K562 (cell line): Measurements from ENCODE around the gene SDCCAG8. TPM values are rescaled to one million over a fixed set of nuclear protein-coding genes. Genes with fewer than 3 reads are reported as not detected.

Source experiments
- BRD9 ChIP-seq: fragments of 450-650 bp; IDR thresholded peaks from 2 replicates; pipeline ENCODE4 v1.6.1; 2018; ENCODE audit warnings: low read depth; ENCODE audit not compliant: partially characterized antibody
- CCAR2 ChIP-seq: fragments of 200-400 bp; formaldehyde crosslinking; IDR thresholded peaks from 2 replicates; pipeline ENCODE4 v1.6.1; 2017; ENCODE audit warnings: mild to moderate bottlenecking, low read depth, low read length
- CEBPB ChIP-seq: fragments of 450-650 bp; IDR thresholded peaks from 2 replicates; pipeline ENCODE4 v1.6.1; 2016; ENCODE audit warnings: missing genetic modification characterization, missing compliant biosample characterization
- CSDE1 ChIP-seq, 2 experiments: fragments of 450-650 bp; IDR thresholded peaks; 2 replicates each; pipeline ENCODE4 v1.6.1; 2016; ENCODE audit warnings: mild to moderate bottlenecking in 1 of 2
- DPF2 ChIP-seq: fragments of 450-650 bp; IDR thresholded peaks from 2 replicates; pipeline ENCODE4 v1.6.1; 2016
- ELF2 ChIP-seq: fragments of 250-450 bp; sonication (Bioruptor Pico); IDR thresholded peaks from 2 replicates; pipeline ENCODE4 v1.5.0; 2021; ENCODE audit warnings: mild to moderate bottlenecking
- FOXJ2 ChIP-seq: fragments of 200-800 bp; sonication (Bioruptor generic); IDR thresholded peaks from 2 replicates; pipeline ENCODE4 v1.6.1; 2016; ENCODE audit warnings: missing genetic modification characterization, missing compliant biosample characterization
- HEY1 ChIP-seq: fragments of 250-450 bp; sonication (Bioruptor Pico); IDR thresholded peaks from 2 replicates; pipeline ENCODE4 v1.5.0; 2020; ENCODE audit warnings: mild to moderate bottlenecking, moderate library complexity, borderline replicate concordance
- HNRNPLL ChIP-seq: fragments of 200-400 bp; formaldehyde crosslinking; IDR thresholded peaks from 2 replicates; pipeline ENCODE4 v1.6.1; 2017; ENCODE audit warnings: low read length, low read depth, mild to moderate bottlenecking; ENCODE audit not compliant: poor library complexity, severe bottlenecking
- KAT7 ChIP-seq: sonication (generic); formaldehyde crosslinking; IDR thresholded peaks from 2 replicates; pipeline ENCODE4 v1.8.0; 2022; ENCODE audit warnings: missing genetic modification reagents, mild to moderate bottlenecking, borderline replicate concordance
- KLF16 ChIP-seq: IDR thresholded peaks from 2 replicates; pipeline ENCODE4 v1.6.1; 2016; ENCODE audit warnings: antibody characterized with exemption
- L3MBTL2 ChIP-seq: fragments of 450-650 bp; IDR thresholded peaks from 2 replicates; pipeline ENCODE4 v1.6.1; 2016; ENCODE audit warnings: mild to moderate bottlenecking, moderate library complexity
- POLR2AphosphoS2 ChIP-seq: IDR thresholded peaks from 2 replicates; pipeline ENCODE4 v1.6.1; 2012; ENCODE audit warnings: low read length, improper control_type of control experiment
- RAD21 ChIP-seq, 2 experiments: fragments of 250-450 bp in 1 of 2; fragments of 450-650 bp in 1 of 2; sonication (Bioruptor Pico) in 1 of 2; formaldehyde crosslinking in 1 of 2; IDR thresholded peaks in 1 of 2; conservative IDR thresholded peaks in 1 of 2; 2 replicates each; pipeline versions ENCODE4 v1.4.0 to v1.8.0; 2020 to 2022; ENCODE audit warnings: mild to moderate bottlenecking in 2 of 2, moderate library complexity in 1 of 2
- RBM39 ChIP-seq: fragments of 200-400 bp; formaldehyde crosslinking; optimal IDR thresholded peaks from 2 replicates; pipeline ENCODE3; 2018; ENCODE audit warnings: low read depth, low read length
- RCOR1 ChIP-seq, 2 experiments: IDR thresholded peaks; 2 replicates each; pipeline ENCODE4 v1.6.1; 2012; ENCODE audit warnings: low read depth in 2 of 2, low read length in 2 of 2, borderline replicate concordance in 1 of 2, improper control_type of control experiment in 1 of 2
- SETDB1 ChIP-seq: IDR thresholded peaks from one replicate; pipeline ENCODE4 v1.6.1; 2012; ENCODE audit warnings: low read length, control low read depth, inconsistent platforms
- STAG1 ChIP-seq: sonication (generic); formaldehyde crosslinking; IDR thresholded peaks from 2 replicates; pipeline ENCODE4 v1.5.0; 2020; ENCODE audit warnings: missing genetic modification reagents, borderline replicate concordance
- ZKSCAN1 ChIP-seq: fragments of 150-350 bp; IDR thresholded peaks from 2 replicates; pipeline ENCODE4 v1.6.1; 2016; ENCODE audit warnings: low read depth, low read length
- ZNF140 ChIP-seq: fragments of 250-450 bp; sonication (Bioruptor Pico); IDR thresholded peaks from 2 replicates; pipeline ENCODE4 v1.8.0; 2021; ENCODE audit warnings: moderate library complexity, mild to moderate bottlenecking, inconsistent platforms
- ZNF253 ChIP-seq: fragments of 250-450 bp; sonication (Bioruptor Pico); conservative IDR thresholded peaks from 2 replicates; pipeline ENCODE4 v1.6.1; 2021; ENCODE audit warnings: mild to moderate bottlenecking
- ZNF436 ChIP-seq: fragments of 250-450, 450-650 bp; sonication (Bioruptor Pico); formaldehyde crosslinking; IDR thresholded peaks from 2 replicates; pipeline ENCODE4 v1.7.0; 2020; ENCODE audit warnings: mild to moderate bottlenecking
- ZNF586 ChIP-seq: fragments of 450-650 bp; formaldehyde crosslinking; conservative IDR thresholded peaks from 2 replicates; pipeline ENCODE4 v1.4.0; 2020; ENCODE audit warnings: mild to moderate bottlenecking, moderate library complexity
- ZNF764 ChIP-seq: fragments of 250-450 bp; sonication (Bioruptor Pico); IDR thresholded peaks from 2 replicates; pipeline ENCODE4 v1.4.0; 2020; ENCODE audit warnings: low read depth, mild to moderate bottlenecking, moderate library complexity
- polyA plus RNA-seq, 8 experiments: library from polyadenylated mRNA; depleted of rRNA in 4 of 8; stranded (reverse) in 5 of 8; unstranded in 3 of 8; fragments of >200 nt; fragmentation: Nextera tagmentation in 2 of 8; fragmentation: Illumina TruSeq in 1 of 8; extraction: Ambion mirVana in 2 of 8; extraction: Trizol in 1 of 8; gene quantifications; 2 replicates each; pipeline versions ENCODE4 v1.2.1 to v1.2.3, GENCODE V29; 2011 to 2014; ENCODE audit warnings: inconsistent platforms in 1 of 8, missing spikeins in 1 of 8
- total RNA-seq, 7 experiments: library from RNA; depleted of rRNA in 6 of 7; stranded (reverse); fragments of >200 nt in 6 of 7; fragmentation: Illumina TruSeq in 2 of 7; extraction: Trizol in 2 of 7; gene quantifications; 2 replicates each; pipeline versions ENCODE4 v1.2.1 to v1.2.3, GENCODE V29; 2011 to 2021; ENCODE audit warnings: low replicate concordance in 1 of 7
- TF ChIP-seq, protein P1 (sequence below): fragments of 250-450 bp; sonication (Bioruptor Pico); IDR thresholded peaks from 2 replicates; pipeline ENCODE4 v1.4.0; 2020; ENCODE audit warnings: mild to moderate bottlenecking, moderate library complexity
- TF ChIP-seq, protein P2 (sequence below): sonication (generic); formaldehyde crosslinking; IDR thresholded peaks from 2 replicates; pipeline ENCODE4 v1.9.0; 2022; ENCODE audit warnings: mild to moderate bottlenecking, missing genetic modification reagents

Gene SDCCAG8
- total and polyA plus RNA-seq, 9 of the 15 experiments (the other 6 are each of a cell fraction or from before 2014, with no cell fraction given) = 17.9 to 36.7 (median 25.4) TPM

DNA sequence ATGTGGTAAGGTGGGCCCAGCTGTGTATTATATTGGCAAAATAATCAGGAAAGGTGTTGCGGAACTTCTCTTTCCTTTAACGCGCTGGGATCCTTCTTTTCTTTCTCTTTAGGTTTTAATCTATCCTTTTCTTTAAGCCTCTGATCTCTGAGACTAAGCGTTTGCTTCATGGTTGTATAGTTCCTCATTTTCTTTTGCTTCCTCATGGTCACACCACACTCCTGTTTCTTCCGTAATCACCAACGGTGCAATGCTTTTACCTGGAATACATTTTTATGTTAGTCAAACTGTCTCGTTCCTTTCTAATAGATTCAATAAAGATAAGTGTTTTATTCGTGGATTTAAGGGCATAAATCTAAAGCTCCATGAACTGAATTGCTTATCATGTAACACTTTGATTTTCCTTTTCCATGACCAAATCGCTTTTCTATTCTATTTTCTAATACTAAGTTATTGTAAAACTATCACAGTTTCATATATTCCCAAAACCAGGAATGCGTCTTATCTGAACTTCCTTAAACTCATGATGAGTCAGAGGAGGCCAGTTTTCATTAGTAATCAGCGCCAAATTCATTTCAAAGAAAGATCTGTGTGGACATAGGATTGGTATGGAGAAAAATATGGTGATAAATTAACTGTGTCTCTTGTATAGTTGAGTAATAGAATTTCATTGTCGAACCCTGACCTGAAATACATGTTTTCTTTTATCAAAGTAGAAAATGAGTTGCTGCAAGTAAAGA lies 12.2 kb downstream of the SDCCAG8 start (continued):
- TF ChIP-seq RCOR1 (IDR thresholded peaks at IDR 0.05; ENCODE audit: borderline replicate concordance in 1 of 2, low read depth in 2 of 2, low read length in 2 of 2) = no peak
- no peak for TF ChIP-seq KLF16
- no peak for TF ChIP-seq ZNF586 (CRISPR knock-in tag)
- no peak for TF ChIP-seq CSDE1 (IDR thresholded peaks at IDR 0.05)
- no peak for TF ChIP-seq FOXJ2
- TF ChIP-seq ZNF253 (CRISPR knock-in tag) = no peak
- TF ChIP-seq, protein P1, sequence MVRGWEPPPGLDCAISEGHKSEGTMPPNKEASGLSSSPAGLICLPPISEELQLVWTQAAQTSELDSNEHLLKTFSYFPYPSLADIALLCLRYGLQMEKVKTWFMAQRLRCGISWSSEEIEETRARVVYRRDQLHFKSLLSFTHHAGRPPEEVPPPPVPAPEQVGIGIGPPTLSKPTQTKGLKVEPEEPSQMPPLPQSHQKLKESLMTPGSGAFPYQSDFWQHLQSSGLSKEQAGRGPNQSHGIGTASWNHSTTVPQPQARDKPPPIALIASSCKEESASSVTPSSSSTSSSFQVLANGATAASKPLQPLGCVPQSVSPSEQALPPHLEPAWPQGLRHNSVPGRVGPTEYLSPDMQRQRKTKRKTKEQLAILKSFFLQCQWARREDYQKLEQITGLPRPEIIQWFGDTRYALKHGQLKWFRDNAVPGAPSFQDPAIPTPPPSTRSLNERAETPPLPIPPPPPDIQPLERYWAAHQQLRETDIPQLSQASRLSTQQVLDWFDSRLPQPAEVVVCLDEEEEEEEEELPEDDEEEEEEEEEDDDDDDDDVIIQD (CRISPR knock-in tag) = no peak
- TF ChIP-seq STAG1 (CRISPR knock-in tag) = no peak
- 0 out of 2 replicates have a peak, but pooled peaks have one; percentile 40 for TF ChIP-seq DPF2
- TF ChIP-seq CEBPB (tag) = peak; percentile 68
- TF ChIP-seq KAT7 (CRISPR knock-in tag) = peak; percentile 41; the same call in 1 of the 2 replicates
- no peak for TF ChIP-seq ZKSCAN1
- TF ChIP-seq POLR2AphosphoS2 = no peak
- no peak for TF ChIP-seq ZNF764
- 0 out of 2 replicates have a peak, but pooled peaks have one; percentile 26 for TF ChIP-seq L3MBTL2
- TF ChIP-seq, protein P2, sequence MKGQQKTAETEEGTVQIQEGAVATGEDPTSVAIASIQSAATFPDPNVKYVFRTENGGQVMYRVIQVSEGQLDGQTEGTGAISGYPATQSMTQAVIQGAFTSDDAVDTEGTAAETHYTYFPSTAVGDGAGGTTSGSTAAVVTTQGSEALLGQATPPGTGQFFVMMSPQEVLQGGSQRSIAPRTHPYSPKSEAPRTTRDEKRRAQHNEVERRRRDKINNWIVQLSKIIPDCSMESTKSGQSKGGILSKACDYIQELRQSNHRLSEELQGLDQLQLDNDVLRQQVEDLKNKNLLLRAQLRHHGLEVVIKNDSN (CRISPR knock-in tag) = no peak
- TF ChIP-seq HEY1 (CRISPR knock-in tag) = no peak
- TF ChIP-seq HNRNPLL = no peak
- no peak for TF ChIP-seq ZNF140 (CRISPR knock-in tag)
- TF ChIP-seq RAD21 (CRISPR knock-in tag; conservative IDR thresholded peaks at IDR 0.05 in 1 of 2, IDR thresholded peaks at IDR 0.05 in 1 of 2) = no peak
- TF ChIP-seq BRD9 = peak; percentile 29
- no peak for TF ChIP-seq ZNF436 (CRISPR knock-in tag)
- no peak for TF ChIP-seq ELF2 (CRISPR knock-in tag)
- TF ChIP-seq RBM39 = no peak
- no peak for TF ChIP-seq SETDB1
- TF ChIP-seq CCAR2 = no peak
